Karpas-422 (cell line): ENCODE measurements around the gene ZNF701. TPM values are rescaled to one million over a fixed set of nuclear protein-coding genes. Genes with fewer than 3 reads are reported as not detected.
"Not testable (repeated sequence)": the region's sequence is repeated elsewhere in the genome, so short reads cannot be mapped to it uniquely, and the experiment has no call there.

ENCODE experiments used
- DNase-seq: peaks from one replicate; pipeline ENCODE4 v3.0.0-alpha.2; 2015
- H2AFZ ChIP-seq: fragments of 200-600 bp; sonication (generic); 2 replicates; pipeline ENCODE4 v1.6.1; 2014; ENCODE audit warnings: antibody characterized with exemption, low read length, mixed read lengths
- H3K27ac ChIP-seq: fragments of 200-600 bp; sonication (generic); 2 replicates; pipeline ENCODE4 v1.5.1; 2014; ENCODE audit warnings: mild to moderate bottlenecking, low read length, moderate library complexity
- H3K27me3 ChIP-seq: fragments of 200-600 bp; sonication (generic); 2 replicates; pipeline ENCODE4 v1.6.1; 2014; ENCODE audit warnings: low read length, mixed read lengths
- H3K36me3 ChIP-seq: fragments of 200-600 bp; sonication (generic); 2 replicates; pipeline ENCODE4 v1.6.1; 2014; ENCODE audit warnings: low read length, mixed read lengths; ENCODE audit not compliant: insufficient read depth
- H3K4me1 ChIP-seq: fragments of 200-600 bp; sonication (generic); 2 replicates; pipeline ENCODE4 v1.6.1; 2014; ENCODE audit warnings: mild to moderate bottlenecking, low read length, mixed read lengths
- H3K4me2 ChIP-seq: fragments of 200-600 bp; sonication (generic); 2 replicates; pipeline ENCODE4 v1.6.1; 2014; ENCODE audit warnings: low read length, low read depth, mild to moderate bottlenecking; ENCODE audit not compliant: poor library complexity, severe bottlenecking
- H3K4me3 ChIP-seq: fragments of 200-600 bp; sonication (generic); 2 replicates; pipeline ENCODE4 v1.5.1; 2014; ENCODE audit warnings: mild to moderate bottlenecking, antibody characterized with exemption, low read length, mixed read lengths
- H3K79me2 ChIP-seq: fragments of 200-600 bp; sonication (generic); 2 replicates; pipeline ENCODE4 v1.6.1; 2014; ENCODE audit warnings: mild to moderate bottlenecking, low read length, mixed read lengths
- H3K9ac ChIP-seq: fragments of 200-600 bp; sonication (generic); 2 replicates; pipeline ENCODE4 v1.6.0; 2014; ENCODE audit warnings: low read length
- H3K9me2 ChIP-seq: fragments of 200-600 bp; sonication (generic), shearing (Covaris generic); replicated peaks from 2 replicates; pipeline ENCODE4 v1.6.0; 2014; ENCODE audit warnings: mild to moderate bottlenecking, low read length, moderate library complexity; ENCODE audit not compliant: insufficient read depth
- H3K9me3 ChIP-seq: fragments of 300-700, 200-600 bp; sonication (generic); 2 replicates; pipeline ENCODE4 v1.6.1; 2014; ENCODE audit warnings: low read length, mixed read lengths
- H4K20me1 ChIP-seq: fragments of 200-600 bp; sonication (generic); 2 replicates; pipeline ENCODE4 v1.6.1; 2014; ENCODE audit warnings: mild to moderate bottlenecking, antibody characterized with exemption, low read length, low read depth; ENCODE audit not compliant: insufficient read depth
- total RNA-seq: library from RNA; depleted of rRNA; stranded (reverse); fragments of >200 nt; shearing (Covaris generic); gene quantifications from 2 replicates; pipeline ENCODE4 v1.2.3, GENCODE V29; 2014; ENCODE audit warnings: low replicate concordance

ZNF701 gene
- total RNA-seq, 1 experiment from 2014 or later: 43.8 TPM

DNA sequence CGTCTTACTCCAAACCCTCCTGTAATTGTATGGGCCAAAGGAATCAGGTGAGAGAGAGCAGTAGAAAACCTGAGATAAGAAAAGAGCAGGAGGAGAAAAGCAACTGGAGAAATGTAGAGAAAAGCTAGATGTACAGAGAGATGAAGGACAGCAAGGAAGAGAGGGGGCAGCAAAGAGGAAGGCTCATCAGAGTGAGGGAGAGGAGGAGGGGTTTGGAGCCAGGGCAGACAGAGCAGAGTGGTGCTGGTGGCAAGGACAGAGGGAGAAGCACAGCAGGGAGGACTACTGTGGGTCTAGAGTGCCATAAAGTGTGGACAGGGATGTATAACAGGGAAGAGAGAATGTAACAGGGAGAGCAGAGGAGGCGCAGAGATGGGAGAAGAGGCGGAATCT, 31.9 kb downstream of the ZNF701 start:
- DNase-seq: peak; percentile 59
- Histone ChIP-seq H3K4me2 (peak overlapping the region; percentile 72), H3K9ac (peak overlapping the region; percentile 76), H3K79me2 (peaks cover 43% of the 10 kb centered on the region), H3K4me3 (peak overlapping the region; percentile 70), H3K4me1 (peaks cover 19% of the 10 kb centered on the region), H3K36me3 (peaks cover 14% of the 10 kb centered on the region)
- H4K20me1 ChIP-seq, H2AFZ ChIP-seq, H3K27ac ChIP-seq, H3K9me2 ChIP-seq, H3K9me3 ChIP-seq, H3K27me3 ChIP-seq: not testable (repeated sequence)

- no peak overlapping the region for H3K4me3 ChIP-seq
- H4K20me1 ChIP-seq: 0 out of 2 replicates have a peak, but pooled peaks cover 3% of the 10 kb centered on the region
- no peak overlapping the region for H3K9ac ChIP-seq
- H3K27me3 ChIP-seq: no peaks in the 10 kb centered on the region
- DNase-seq: no peak
- peaks cover 15% of the 10 kb centered on the region; the same call in 1 of the 2 replicates for H3K36me3 ChIP-seq
- H3K27ac ChIP-seq: no peak overlapping the region
- no peak overlapping the region for H3K4me2 ChIP-seq
- H3K4me1 ChIP-seq: peaks cover 19% of the 10 kb centered on the region
- H3K9me3 ChIP-seq: peaks cover 4% of the 10 kb centered on the region
- H3K9me2 ChIP-seq: no peaks in the 10 kb centered on the region
- H2AFZ ChIP-seq: no peak overlapping the region
- H3K79me2 ChIP-seq: peaks cover 48% of the 10 kb centered on the region
Observed at GRCh38 chr19:52602941-52603340, 32.9 kb downstream of the ZNF701 start.

- H3K79me2 ChIP-seq: peaks cover 52% of the 10 kb centered on the region
- no peak overlapping the region for H3K27ac ChIP-seq
- no peaks in the 10 kb centered on the region for H3K9me2 ChIP-seq
- H3K4me2 ChIP-seq: no peak overlapping the region
- peaks cover 7% of the 10 kb centered on the region for H3K9me3 ChIP-seq
- peaks cover 17% of the 10 kb centered on the region; the same call in 1 of the 2 replicates for H3K36me3 ChIP-seq
- H4K20me1 ChIP-seq: 0 out of 2 replicates have a peak, but pooled peaks cover 3% of the 10 kb centered on the region
- H3K4me1 ChIP-seq: peaks cover 19% of the 10 kb centered on the region
- no peak overlapping the region for H3K4me3 ChIP-seq
- DNase-seq: no peak
- H3K27me3 ChIP-seq: no peaks in the 10 kb centered on the region
- H3K9ac ChIP-seq: no peak overlapping the region
- H2AFZ ChIP-seq: no peak overlapping the region
Observed at GRCh38 chr19:52603558-52604207, 33.6 kb downstream of the ZNF701 start.

- Histone ChIP-seq H4K20me1 (no peaks in the 10 kb centered on the region), H3K79me2 (peaks cover 77% of the 10 kb centered on the region), H3K9me2 (no peaks in the 10 kb centered on the region), H3K4me3 (no peak overlapping the region), H3K36me3 (peaks cover 82% of the 10 kb centered on the region), H3K9me3 (peaks cover 61% of the 10 kb centered on the region), H3K27me3 (no peaks in the 10 kb centered on the region), H3K27ac (no peak overlapping the region), H3K4me2 (no peak overlapping the region), H3K9ac (no peak overlapping the region), H2AFZ (no peak overlapping the region), H3K4me1 (no peaks in the 10 kb centered on the region)
- DNase-seq: peak; percentile 39
Observed at GRCh38 chr19:52613299-52613906, 43.3 kb downstream of the ZNF701 start.

GRCh38 chr19:52621376-52621775, 51.3 kb downstream of the ZNF701 start:
- peak; percentile 40 for DNase-seq
- Histone ChIP-seq H3K9ac (no peak overlapping the region), H3K4me1 (no peaks in the 10 kb centered on the region), H4K20me1 (no peaks in the 10 kb centered on the region), H3K27me3 (no peaks in the 10 kb centered on the region), H3K4me3 (no peak overlapping the region), H3K4me2 (no peak overlapping the region), H3K27ac (no peak overlapping the region), H3K9me2 (no peaks in the 10 kb centered on the region), H2AFZ (no peak overlapping the region), H3K36me3 (peaks cover 78% of the 10 kb centered on the region), H3K79me2 (peaks cover 67% of the 10 kb centered on the region), H3K9me3 (peaks cover 8% of the 10 kb centered on the region)

DNA sequence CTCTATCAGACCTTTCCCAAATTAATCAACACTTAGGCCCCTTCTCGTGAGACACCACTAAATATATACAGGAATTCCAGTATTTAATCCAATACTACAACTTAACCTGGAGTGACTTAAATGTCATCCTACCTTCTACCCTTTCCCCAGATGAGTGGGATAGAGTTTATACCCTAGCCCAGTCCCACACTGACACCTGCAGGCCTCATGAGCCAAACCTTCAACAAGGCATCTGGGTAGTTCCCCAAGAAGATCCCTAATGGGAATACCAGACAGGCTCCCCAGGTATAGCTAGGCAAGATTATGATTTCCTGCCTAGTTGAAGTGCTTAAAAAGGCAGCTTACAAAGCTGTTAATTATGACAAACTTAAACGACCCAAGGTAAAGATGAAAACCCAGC, 52.2 kb downstream of the ZNF701 start:
- Histone ChIP-seq H3K4me2 (no peak overlapping the region), H3K36me3 (peaks cover 75% of the 10 kb centered on the region), H3K9ac (no peak overlapping the region), H3K27ac (no peak overlapping the region), H3K4me1 (no peaks in the 10 kb centered on the region), H3K27me3 (no peaks in the 10 kb centered on the region), H3K79me2 (peaks cover 67% of the 10 kb centered on the region), H3K9me3 (peaks cover 4% of the 10 kb centered on the region; the same call in 1 of the 2 replicates), H3K4me3 (no peak overlapping the region), H4K20me1 (no peaks in the 10 kb centered on the region), H3K9me2 (no peaks in the 10 kb centered on the region), H2AFZ (no peak overlapping the region)
- DNase-seq: peak; percentile 39

GRCh38 chr19:52626915-52627314, 56.8 kb downstream of the ZNF701 start:
- Histone ChIP-seq H3K79me2 (peaks cover 45% of the 10 kb centered on the region), H3K27ac (no peak overlapping the region), H3K4me1 (no peaks in the 10 kb centered on the region), H3K27me3 (no peaks in the 10 kb centered on the region), H3K4me3 (no peak overlapping the region), H3K36me3 (peaks cover 39% of the 10 kb centered on the region), H3K9ac (no peak overlapping the region), H3K9me3 (no peaks in the 10 kb centered on the region), H4K20me1 (no peaks in the 10 kb centered on the region), H3K9me2 (no peaks in the 10 kb centered on the region), H2AFZ (no peak overlapping the region), H3K4me2 (no peak overlapping the region)
- DNase-seq: no peak

DNA sequence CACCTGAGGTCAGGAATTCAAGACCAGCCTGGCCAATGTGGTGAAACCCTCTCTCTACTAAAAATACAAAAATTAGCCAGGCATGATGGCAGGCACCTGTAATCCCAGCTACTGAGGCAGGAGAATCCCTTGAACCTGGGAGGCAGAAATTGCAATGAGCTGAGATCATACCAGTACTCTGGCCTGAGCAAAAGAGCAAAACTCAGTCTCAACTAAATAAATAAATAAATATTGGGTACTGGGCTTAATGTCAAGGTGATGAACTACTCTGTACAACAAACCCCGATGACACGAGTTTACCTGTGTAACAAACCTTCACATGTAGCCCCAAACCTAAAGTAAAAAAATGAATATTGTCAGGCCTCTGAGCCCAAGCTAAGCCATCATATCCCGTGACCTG, 57.4 kb downstream of the ZNF701 start:
- not testable (repeated sequence) for H3K27me3 ChIP-seq, H3K9ac ChIP-seq, H3K4me2 ChIP-seq, H3K9me2 ChIP-seq, H3K4me3 ChIP-seq, H3K9me3 ChIP-seq, H3K27ac ChIP-seq, DNase-seq, H3K4me1 ChIP-seq, H4K20me1 ChIP-seq, H2AFZ ChIP-seq
- Histone ChIP-seq H3K79me2 (peaks cover 39% of the 10 kb centered on the region), H3K36me3 (peaks cover 33% of the 10 kb centered on the region)
